NOMO-1 treated with DMSO at 0.1 percent for 48 hours (cell line): Measurements from ENCODE around the gene SURF1.
A peak's percentile ranks its signal among the peaks of the same experiment; 100 is the strongest.
"Not testable (repeated sequence)": the region's sequence is repeated elsewhere in the genome, so short reads cannot be mapped to it uniquely, and the experiment has no call there.

Experiments
- DNase-seq: peaks from one replicate; lab custom pipeline; 2025; ENCODE audit not compliant: unreplicated experiment; lab: John Stamatoyannopoulos, UW

SURF1 gene

GRCh38 chr9:133356391-133357091, at the start of gene SURF1, which contains the start of gene SURF2:
TSS of gene SURF1 (minus strand) at chr9:133356487. CDS start at chr9:133356453, 34 bp downstream.
TSS of gene SURF2 (plus strand) at chr9:133356550. CDS start at chr9:133356593, 43 bp downstream.
- DNase-seq: peak; percentile 41

GRCh38 chr9:133405508-133406438, 49.5 kb upstream of the SURF1 start:
- no peak for DNase-seq

GRCh38 chr9:133404454-133405002, 48.2 kb upstream of the SURF1 start:
- DNase-seq: no peak

- no peak for DNase-seq
These were observed 47.6 kb upstream of the SURF1 start for GRCh38 chr9:133403766-133404453.

GRCh38 chr9:133402689-133403088, 46.4 kb upstream of the SURF1 start:
- no peak for DNase-seq

- DNase-seq: no peak
These were observed 45.3 kb upstream of the SURF1 start for GRCh38 chr9:133401588-133401987.

GRCh38 chr9:133400292-133400691, 44.0 kb upstream of the SURF1 start:
- no peak for DNase-seq

- DNase-seq: no peak
These were observed 41.6 kb upstream of the SURF1 start for GRCh38 chr9:133397895-133398294.

GRCh38 chr9:133397370-133397769, 41.1 kb upstream of the SURF1 start:
- DNase-seq: no peak

GRCh38 chr9:133396952-133397351, 40.7 kb upstream of the SURF1 start:
- no peak for DNase-seq

GRCh38 chr9:133394687-133395271, 38.5 kb upstream of the SURF1 start:
- DNase-seq: no peak

- no peak for DNase-seq
These were observed 37.1 kb upstream of the SURF1 start for GRCh38 chr9:133393399-133393798.

- not testable (repeated sequence) for DNase-seq
These were observed 36.0 kb upstream of the SURF1 start for GRCh38 chr9:133392308-133392707.

GRCh38 chr9:133391449-133391848, 35.2 kb upstream of the SURF1 start:
- not testable (repeated sequence) for DNase-seq

GRCh38 chr9:133390713-133391112, 34.4 kb upstream of the SURF1 start:
- DNase-seq: no peak

- no peak for DNase-seq
These were observed 33.3 kb upstream of the SURF1 start for GRCh38 chr9:133389562-133389961.

GRCh38 chr9:133389025-133389557, 32.8 kb upstream of the SURF1 start:
- DNase-seq: no peak

GRCh38 chr9:133387680-133388079, 31.4 kb upstream of the SURF1 start:
- DNase-seq: no peak

- DNase-seq: no peak
These were observed 30.1 kb upstream of the SURF1 start for GRCh38 chr9:133386338-133386737.

- DNase-seq: no peak
These were observed 29.2 kb upstream of the SURF1 start for GRCh38 chr9:133385452-133385851.
